EL (cell line): Measurements from ENCODE around the gene RFC1.
"Not testable (repeated sequence)": the region's sequence is repeated elsewhere in the genome, so short reads cannot be mapped to it uniquely, and the experiment has no call there.

Experiments
- DNase-seq: peaks from one replicate; pipeline ENCODE4 v3.0.0-alpha.2; 2016

Gene RFC1, protein sequence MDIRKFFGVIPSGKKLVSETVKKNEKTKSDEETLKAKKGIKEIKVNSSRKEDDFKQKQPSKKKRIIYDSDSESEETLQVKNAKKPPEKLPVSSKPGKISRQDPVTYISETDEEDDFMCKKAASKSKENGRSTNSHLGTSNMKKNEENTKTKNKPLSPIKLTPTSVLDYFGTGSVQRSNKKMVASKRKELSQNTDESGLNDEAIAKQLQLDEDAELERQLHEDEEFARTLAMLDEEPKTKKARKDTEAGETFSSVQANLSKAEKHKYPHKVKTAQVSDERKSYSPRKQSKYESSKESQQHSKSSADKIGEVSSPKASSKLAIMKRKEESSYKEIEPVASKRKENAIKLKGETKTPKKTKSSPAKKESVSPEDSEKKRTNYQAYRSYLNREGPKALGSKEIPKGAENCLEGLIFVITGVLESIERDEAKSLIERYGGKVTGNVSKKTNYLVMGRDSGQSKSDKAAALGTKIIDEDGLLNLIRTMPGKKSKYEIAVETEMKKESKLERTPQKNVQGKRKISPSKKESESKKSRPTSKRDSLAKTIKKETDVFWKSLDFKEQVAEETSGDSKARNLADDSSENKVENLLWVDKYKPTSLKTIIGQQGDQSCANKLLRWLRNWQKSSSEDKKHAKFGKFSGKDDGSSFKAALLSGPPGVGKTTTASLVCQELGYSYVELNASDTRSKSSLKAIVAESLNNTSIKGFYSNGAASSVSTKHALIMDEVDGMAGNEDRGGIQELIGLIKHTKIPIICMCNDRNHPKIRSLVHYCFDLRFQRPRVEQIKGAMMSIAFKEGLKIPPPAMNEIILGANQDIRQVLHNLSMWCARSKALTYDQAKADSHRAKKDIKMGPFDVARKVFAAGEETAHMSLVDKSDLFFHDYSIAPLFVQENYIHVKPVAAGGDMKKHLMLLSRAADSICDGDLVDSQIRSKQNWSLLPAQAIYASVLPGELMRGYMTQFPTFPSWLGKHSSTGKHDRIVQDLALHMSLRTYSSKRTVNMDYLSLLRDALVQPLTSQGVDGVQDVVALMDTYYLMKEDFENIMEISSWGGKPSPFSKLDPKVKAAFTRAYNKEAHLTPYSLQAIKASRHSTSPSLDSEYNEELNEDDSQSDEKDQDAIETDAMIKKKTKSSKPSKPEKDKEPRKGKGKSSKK

DNA sequence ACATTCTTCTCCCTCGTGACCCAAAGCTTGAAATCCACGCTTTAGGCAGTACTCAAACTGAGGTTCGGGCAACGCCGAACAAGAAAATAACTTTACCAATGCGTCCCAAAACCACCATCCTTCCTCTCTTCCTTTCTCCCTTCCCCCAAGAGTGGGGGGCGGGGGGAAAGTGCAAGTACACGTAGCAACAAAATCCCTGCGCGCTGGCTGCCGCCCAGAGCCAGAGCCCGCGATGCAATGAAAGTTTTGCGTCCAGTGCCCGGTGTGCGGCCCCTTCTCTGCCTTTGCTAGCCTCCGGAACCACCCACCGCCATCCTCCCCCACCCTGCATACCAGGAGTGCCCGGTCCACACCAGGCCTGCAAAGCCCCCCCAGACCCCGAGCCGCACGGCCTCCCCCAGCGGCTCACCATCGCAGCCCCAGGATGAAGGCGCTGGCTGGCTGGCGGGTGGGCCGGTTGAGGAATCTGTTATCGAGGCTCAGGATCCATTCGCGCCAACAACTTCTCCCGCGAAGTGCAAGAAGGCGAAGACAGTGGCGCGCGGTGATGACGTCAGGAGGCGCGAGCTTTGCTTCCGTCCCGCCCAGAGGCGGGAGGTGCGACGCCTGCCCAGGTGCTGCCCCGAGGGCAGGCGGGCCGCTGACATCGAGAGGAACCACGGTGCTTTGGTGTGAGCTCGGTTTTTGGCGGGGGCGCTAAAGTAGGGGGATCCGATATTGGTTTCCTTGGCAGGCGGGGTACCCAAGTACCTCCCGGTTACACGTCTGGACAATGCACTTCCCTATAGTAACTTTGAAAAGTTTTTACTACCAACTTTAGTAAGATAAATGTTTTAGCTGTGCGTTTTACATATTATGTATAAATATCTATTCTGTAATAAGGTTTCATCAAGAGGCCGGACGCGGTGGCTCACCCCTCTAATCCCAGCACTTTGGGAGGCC is at the start of gene RFC1:
Gene RFC1 (minus strand): TSS at position 533 of the 942 bp plus-strand sequence. CDS start 121 bp downstream, at position 412.
- DNase-seq, result peak; percentile 88

DNA sequence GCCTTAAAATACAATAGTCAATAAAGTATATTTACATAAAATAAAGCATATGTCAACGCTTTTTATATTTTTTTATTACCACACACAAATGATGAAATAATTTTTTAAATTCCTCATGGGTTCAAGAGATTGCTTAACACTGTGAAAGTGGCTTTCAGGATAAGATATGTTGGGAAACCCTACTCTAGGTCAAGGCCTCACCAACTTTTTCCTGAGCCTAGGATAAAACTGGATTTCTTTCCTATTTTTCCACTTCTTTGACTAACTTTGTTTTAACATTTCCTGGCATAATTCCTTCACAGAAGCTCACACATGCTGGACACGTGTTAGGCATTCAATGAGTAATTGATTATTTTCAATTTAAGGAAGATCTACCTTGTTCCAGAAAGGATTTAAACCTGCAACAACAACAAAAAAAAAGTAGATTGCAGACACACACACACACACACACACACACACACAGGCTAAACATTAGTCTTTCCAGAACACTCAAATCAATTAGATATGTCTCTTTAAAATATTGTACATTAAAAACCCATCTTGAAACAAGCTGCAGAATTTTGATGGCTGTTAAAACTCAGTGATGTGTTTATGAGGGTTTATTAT is 49.6 kb upstream of the RFC1 start:
- DNase-seq, result no peak

DNA sequence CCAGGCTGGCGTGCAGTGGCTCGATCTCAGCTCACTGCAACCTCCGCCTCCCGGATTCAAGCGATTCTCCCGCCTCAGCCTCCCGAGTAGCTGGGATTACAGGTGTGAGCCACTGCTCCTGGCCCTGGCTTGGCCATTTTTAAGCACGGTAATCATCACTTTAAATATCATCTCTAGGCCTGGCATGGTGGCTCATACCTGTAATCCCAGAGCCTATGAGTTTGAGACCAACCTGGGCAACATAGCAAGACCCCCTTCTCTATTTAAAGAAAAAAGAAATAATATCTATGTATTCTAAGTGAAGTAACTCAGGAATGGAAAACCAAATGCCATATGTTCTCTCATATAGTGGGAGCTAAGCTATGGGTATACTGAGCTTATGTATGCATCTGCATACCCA is 45.4 kb upstream of the RFC1 start:
- DNase-seq, result not testable (repeated sequence)

DNA sequence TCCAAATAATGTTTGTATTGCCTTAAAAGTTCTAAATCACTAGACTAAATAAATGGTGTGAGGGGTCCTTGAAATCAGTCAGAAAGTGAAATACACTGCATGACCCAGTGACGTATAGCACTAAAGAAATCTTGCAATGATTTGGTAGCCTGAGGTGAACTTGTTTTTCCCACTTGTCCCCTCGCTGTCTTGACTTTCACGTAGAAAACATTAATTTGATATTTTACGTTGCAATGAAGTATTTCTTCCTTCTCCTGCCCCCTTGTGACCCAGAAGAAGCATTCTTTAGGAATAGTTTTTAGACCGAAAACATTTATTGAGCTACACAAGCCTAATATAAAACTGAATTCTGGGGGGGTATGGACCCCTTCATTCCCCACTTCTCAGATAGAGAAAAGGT is 44.3 kb upstream of the RFC1 start:
- no peak for DNase-seq

DNA sequence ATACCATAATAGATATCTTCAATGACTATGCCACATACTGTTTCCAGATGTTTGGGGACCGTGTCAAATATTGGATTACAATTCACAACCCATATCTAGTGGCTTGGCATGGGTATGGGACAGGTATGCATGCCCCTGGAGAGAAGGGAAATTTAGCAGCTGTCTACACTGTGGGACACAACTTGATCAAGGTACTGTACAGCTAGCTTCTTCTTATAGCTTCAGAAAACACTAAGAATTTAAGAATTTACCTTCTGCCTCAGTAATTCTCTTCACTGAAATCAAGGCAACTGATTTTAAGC is 41.4 kb upstream of the RFC1 start:
- DNase-seq, result no peak

DNA sequence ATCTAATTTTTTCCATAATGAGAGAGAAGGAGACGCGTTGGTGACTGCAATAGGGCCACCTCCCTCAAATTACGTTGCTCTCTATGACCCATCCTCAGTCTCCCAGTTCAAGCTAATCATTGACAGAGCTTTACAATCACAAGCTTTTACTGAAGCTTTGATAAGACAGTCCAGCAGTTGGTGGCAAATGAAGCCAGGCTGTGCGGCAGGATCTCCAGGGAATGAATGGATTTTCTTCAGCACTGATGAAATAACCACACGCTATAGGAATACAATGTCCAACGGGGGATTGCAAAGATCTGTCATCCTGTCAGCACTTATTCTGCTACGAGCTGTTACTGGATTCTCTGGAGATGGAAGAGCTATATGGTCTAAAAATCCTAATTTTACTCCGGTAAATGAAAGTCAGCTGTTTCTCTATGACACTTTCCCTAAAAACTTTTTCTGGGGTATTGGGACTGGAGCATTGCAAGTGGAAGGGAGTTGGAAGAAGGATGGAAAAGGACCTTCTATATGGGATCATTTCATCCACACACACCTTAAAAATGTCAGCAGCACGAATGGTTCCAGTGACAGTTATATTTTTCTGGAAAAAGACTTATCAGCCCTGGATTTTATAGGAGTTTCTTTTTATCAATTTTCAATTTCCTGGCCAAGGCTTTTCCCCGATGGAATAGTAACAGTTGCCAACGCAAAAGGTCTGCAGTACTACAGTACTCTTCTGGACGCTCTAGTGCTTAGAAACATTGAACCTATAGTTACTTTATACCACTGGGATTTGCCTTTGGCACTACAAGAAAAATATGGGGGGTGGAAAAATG is 40.8 kb upstream of the RFC1 start, which contains the start of gene KLB:
Gene KLB (plus strand): TSS at position 168 of the 821 bp plus-strand sequence. CDS start 20 bp downstream, at position 188.
- no peak for DNase-seq

DNA sequence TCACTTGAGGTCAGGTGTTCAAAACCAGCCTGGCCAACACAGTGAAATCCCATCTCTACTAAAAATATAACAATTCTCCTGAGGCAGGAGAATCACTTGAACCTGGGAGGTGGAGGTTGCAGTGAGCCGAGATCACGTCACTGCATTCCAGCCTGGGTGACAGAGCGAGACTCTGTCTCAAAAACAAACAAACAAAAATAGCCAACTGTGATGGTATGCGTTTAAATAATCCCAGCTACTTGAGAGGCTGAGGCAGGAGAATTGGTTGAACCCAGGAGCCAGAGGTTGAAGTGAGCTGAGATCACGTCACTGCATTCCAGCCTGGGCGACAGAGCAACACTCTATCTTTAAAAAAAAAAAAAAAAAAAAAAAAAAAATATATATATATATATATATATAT is 35.5 kb upstream of the RFC1 start:
- peak; percentile 10 for DNase-seq

DNA sequence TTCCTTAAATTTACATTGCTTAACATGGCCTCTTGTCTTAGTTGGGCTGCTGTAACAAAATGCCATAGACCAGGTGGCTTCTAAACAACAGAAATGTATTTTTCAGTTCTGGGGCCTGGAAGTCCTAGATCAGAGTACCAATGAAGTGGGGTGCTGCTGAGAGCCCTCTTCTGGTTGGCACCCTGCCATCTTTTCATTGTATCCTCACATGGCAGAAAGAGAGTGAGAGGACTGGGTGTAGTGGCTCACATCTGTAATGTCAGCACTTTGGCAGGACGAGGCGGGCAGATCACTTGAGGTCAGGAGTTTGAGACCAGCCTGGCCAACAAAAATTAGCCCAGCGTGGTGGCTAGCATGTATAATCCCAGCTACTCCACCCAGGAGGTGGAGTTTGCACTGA is 28.5 kb upstream of the RFC1 start:
- no peak for DNase-seq

DNA sequence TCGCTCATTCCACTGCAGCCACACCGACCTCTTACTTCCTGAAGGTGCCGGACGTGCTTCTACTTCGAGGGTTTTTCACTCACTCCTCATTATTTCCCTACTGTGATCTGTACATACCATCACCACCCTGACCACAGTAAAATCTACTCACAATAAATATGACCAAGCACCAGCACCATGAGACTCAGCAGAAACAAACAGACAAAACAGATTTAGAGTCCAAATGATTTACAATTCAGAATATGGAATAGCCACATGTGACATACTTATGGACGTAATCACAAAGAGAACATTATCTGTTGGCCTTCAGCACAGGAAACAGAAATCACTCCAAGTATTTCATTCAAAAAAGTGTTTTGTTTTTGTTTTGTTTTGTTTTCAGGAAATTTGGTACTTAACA is 24.4 kb upstream of the RFC1 start:
- DNase-seq, result no peak

DNA sequence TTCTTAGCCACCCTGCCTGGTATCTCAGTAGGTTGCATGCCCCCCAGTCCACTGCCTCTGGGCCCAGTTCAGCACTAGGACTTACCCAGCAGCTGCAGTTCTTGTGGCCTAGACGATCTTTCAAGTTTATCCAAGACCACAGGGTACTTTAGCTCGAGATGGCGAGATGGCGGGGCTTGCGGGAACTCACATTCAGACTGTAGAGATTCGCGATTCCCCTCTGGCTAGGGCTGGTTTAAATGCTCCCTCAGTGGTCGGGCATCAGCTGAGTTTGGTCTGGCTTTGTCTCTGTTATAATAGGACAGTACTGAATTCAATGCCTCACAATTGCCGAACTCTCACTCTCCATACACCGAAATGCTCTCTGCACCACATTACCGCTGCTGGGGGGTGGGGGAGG is 18.4 kb upstream of the RFC1 start:
- DNase-seq, result no peak

DNA sequence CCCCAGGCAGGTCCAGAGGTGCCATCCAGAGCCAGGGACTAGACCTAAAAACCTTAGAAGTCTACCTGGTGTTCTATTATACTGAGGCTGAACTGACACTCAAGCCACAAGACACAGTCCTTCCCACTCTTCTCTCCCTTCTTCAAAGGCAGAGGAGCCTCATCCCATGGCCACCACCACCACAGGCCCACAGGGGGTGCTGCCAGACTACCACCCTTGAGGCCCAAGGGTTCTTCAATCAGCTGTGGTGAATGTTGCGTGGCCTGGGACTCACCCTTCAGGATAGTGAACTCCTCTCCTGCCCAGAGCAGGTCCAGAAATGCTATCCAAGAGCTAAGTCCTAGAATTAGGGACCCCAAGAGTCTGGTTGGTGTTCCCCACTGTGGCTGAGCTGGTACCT is 17.5 kb upstream of the RFC1 start:
- no peak for DNase-seq

DNA sequence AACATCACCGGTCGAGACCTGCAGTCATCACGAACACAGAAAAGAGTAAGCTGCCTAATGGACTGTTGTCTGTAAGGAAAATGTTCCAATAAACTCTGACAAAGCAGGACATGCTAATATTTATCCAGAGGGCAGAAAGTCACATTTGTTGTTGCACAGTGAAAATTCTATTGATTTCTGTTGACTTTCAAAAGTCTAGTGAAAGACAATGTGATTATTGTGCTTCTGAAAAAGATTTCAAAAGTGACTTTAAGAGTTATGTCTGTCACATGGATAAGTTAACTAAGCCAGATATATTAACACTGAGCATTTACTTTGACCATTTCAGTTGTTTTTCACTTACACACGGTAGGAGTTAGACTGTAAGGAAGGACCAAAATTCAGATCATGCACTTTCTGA is 9.3 kb upstream of the RFC1 start:
- no peak for DNase-seq

DNA sequence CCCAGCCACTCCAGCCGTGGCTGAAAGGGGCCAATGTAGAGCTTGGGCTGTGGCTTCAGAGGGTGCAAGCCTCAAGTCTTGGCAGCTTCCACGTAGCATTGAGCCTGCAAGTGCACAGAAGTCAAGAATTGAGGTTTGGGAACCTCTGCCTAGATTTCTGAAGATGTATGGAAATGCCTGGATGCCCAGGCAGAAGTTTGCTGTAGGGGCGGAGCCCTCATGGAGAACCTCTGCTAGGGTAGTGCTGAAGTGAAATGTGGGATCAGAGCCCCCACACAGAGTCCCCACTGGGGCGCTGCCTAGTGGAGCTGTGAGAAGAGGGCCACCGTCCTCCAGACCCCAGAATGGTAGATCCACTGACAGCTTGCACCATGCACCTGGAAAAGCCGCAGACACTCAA is 5.0 kb upstream of the RFC1 start:
- DNase-seq, result not testable (repeated sequence)

DNA sequence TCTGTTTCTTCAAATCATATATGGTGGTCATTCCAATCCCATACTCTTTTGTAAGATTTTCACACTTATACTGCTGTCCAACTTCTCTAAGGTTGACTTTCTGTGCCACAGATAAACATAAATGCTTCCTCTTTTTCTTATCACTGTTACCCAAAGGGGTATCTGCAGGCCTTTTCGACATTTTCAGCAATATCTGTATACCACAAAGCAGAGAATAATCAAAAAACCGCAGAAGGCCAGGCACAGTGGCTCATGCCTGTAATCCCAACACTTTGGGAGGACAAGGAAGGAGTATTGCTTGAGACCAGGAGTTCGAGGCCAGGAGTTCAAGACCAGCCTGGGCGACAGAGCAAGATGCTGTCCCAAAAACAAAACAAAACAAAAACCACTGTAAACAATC is 3.1 kb upstream of the RFC1 start:
- DNase-seq, result no peak

DNA sequence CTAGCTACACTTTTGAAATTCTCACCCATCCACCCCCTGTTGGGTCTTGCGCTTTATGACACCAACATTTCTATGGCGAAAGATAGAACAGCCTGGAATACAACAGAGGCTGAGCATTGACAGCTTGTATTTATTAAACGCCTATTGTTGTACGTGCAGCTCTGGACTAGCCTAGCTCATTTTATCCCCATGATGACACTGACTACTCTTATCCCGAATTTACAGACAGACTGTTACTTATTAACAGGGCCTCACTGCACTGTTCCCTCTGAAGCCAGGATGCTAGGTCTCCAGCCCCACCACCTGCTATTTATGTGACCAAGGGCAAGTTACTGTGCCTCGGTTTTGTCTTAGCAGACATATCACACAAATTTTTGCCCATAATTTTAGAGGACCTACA is 1.0 kb upstream of the RFC1 start:
- DNase-seq, result no peak

DNA sequence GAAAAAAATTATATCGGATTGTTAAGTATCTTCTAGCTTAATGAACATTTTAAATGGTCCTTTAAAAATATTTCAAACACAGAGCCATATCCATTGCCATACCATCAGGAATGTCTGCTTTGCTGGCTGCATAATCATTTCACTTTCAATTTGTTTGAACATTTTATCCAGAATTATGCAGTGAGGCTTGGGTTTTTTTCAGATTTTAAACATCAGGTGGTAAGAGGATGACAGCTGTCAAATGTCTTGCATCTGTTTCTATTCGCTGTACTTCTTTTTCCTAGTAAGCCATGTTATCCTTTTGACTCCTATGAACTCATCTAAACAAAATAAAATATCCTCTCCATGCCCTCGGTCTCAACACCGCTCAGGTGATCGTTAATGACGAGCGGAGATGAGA is 802 bp downstream of the RFC1 start:
- no peak for DNase-seq

DNA sequence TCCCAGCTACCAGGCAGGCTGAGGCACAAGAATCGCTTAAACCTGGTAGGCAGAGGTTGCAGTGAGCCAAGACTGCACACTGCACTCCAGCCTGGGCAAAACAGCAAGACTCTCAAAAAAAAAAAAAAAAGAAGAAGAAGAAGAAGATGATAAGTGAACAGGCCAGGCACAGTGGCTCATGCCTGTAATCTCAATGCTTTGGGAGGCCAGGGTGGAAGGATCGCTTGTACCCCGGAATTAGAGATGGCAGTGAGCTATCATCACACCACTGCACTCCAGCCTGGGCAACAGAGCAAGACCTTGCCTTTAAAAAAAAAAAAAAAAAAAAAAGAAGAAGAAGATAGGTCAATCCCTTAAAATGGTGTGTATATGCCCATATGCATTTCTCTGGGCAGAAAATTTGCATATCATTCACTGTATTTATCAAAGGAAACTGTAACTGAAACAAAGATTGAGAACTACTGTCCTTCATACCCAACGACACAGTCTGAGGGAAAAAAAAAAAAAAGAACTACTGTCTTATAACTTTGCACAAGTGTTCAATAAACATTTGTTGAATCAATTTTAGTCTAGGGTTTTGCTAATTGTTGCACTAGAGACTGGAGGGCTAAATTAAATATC is 2.3 kb downstream of the RFC1 start:
- no peak for DNase-seq

DNA sequence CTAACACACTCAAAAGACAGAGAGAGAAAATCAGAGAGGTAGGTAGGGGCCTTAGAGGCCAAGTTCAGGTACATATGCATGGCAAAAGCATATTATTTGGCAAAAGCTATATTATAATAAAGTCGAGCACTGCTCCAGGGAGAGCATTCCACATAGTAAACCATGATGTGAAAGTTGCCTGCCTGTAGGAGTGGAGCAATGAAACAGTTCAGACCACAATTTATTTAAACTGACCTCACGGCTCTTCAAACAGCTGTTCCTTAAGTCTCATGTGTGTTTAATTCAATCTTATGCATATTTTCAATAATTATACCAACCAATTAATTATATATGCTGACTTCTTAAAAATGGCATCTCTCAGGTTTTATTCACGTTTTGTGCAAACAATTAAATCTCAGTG is 3.3 kb downstream of the RFC1 start:
- peak; percentile 28 for DNase-seq

DNA sequence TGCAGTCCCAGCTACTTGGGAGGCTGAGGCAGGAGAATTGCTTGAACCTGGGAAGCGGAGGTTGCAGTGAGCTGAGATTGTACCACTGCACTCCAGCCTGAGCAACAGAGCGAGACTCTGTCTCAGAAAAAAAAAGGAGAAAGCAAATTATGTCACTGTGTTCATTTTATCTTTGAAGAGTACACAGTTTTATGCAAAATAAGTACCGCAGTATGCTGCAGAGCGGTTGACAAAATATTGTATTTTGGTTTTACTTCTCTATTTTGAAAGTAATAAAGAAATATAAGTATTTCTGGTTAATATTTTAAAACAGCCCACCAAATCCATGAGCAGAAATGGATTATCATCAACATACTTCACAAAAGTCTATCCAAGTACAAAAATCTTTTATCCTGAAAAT is 5.6 kb downstream of the RFC1 start:
- DNase-seq, result not testable (repeated sequence)

DNA sequence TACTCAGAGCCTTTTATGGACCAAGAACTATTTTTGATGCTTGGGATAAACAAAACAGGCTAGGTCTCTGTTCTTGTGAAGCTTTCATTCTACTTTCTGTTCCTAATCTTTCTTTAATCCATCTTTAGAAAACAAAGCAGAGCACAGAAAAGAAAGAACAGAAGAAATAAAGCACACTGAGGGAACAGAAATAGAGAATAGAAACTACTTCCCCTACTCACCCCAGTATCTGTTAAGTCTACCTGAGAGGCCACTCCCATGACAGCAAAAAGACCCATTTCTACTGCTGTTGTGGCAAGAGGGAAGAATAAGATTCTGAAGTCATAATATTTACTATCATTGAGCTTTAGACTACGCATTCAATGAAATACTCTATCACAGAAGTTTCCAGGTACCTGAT is 9.2 kb downstream of the RFC1 start:
- DNase-seq, result no peak

DNA sequence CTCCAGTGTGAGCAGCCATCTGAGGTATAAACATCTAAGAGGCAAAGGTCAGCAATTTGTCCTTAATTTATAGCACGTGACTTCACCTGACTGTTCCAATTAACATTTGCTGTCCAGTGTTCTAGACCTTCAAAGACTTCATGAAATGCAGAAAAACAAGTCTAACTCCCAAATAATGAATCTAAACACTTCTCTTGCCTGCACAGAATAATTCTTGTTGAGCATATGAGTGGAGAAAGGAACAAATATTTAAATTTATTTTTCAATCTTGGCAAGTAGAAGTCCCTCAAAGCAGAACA is 12.0 kb downstream of the RFC1 start:
- DNase-seq, result peak; percentile 4
